GM21576 (cell line): ENCODE measurements around the gene PHRF1.

Source experiments
- ATAC-seq: cut with Tn5 transposase; IDR thresholded peaks from one replicate; pipeline ENCODE4 v1.9.1; 2021; ENCODE audit warnings: mild to moderate bottlenecking, moderate library complexity; ENCODE audit not compliant: unreplicated experiment

The PHRF1 gene

DNA sequence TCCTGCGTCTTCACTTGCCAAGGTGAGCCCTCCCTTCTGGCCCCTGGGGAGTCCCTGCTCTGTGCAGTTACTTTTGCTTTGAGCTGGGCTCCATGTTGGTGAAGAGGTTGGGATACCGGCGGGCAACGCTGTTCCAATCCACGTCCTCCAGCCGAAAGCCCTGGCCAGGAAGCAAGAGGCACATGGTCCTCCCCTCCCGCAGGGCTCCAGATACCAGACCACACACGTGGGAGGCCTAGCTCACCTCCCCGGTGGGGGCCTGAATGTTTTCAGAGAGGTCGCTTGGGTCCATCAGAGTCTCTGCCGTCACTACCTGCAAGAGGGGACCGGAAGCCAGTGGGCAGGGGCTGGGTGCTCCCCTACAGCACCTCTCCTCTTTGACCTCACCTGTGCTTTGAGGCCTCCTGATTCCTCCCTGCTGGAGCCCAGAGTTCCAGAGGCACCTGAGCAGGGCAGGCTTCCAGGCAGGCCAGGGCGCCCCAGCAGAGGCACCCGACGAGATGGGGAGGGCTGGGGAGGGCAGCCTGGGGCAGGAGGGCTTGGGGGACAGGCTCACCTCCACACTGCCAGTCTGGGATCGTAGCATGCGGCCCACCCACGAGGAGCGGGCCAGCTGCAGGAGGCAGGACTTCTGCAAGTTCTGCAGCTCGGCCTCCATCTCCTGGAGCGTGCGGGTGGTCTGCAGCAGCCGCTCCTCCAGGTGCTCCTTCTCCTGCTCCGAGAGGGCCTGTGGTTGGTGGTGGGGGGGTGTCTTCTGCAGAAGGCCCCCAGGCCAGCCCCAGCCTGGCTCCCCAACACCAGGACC lies 18.7 kb upstream of the PHRF1 start:
- no peak for ATAC-seq

DNA sequence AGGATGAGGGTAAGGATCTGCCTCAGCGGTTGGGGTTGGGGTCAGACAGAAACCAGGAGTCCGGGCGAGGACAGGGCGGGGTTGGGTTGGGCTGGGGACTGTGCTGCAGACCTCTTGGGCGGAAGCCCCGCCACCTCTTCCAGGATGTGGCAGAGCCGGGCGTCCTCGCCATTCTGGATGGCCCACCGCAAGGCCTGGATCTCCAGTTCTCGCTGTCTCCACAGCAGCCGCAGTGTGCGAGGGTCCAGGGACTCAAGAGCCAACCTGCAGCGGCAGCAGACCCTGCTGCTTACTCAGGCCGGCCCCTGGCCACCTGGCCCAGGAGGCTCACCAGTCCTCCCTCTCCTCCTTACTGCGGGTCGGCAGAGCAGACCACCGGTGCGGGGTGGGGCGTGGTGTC lies 17.8 kb upstream of the PHRF1 start:
- no peak for ATAC-seq

DNA sequence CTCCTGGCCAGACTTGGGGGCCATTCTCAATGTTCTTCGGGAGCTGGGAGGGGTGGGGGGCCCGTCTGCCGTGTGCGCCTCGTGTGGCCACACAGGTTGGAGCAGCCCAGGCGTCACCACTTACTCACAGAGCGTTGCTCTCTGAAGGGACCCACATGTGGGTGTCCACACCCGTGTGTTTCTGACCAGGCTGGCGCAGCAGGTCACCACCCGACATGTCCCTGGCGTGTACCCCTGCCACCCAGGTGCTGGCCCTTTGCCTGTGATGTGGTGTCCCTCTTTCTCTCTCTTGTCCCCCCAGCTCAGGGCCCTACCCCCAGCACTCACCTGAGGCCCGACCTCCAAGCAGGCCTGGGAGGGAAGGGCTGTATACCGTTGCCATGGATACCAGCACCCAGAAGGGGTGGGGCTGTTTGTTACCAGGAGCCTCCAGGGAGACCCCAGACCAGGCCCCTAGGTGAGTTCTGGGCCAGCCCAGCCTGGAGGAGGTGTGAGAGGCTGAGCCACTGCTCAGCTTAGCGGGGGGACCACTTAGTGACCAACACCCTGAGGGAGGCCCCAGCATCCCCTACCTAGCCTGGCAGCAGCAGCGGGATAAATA lies 17.1 kb upstream of the PHRF1 start:
- no peak for ATAC-seq

DNA sequence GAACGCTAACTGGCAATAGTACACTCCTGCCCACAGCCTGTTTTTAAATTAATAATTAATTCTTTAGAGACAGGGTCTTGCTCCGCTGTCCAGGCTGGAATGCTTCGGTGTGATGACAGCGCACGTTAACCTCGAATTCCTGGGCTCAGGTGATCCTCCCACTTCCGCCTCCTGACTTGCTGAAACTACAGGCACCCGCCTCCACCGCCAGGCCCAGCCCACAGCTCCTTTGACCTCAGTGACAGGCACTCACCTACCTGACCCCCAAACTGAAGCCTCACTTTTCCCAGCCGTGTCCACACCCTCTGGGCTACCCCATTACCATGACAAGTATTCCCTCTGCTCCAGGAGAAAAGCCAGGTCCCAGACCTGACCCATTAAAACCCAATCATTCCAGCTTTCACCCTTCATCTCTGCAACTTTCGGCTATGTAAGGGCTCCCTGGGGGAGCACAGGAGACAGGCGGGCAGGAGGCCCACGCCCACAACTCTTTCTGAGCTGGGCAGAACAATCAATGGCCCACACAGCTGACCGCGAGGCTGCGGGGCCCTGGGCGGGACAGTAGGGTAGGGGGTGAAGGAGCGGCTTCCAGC lies 16.5 kb upstream of the PHRF1 start:
- no peak for ATAC-seq

DNA sequence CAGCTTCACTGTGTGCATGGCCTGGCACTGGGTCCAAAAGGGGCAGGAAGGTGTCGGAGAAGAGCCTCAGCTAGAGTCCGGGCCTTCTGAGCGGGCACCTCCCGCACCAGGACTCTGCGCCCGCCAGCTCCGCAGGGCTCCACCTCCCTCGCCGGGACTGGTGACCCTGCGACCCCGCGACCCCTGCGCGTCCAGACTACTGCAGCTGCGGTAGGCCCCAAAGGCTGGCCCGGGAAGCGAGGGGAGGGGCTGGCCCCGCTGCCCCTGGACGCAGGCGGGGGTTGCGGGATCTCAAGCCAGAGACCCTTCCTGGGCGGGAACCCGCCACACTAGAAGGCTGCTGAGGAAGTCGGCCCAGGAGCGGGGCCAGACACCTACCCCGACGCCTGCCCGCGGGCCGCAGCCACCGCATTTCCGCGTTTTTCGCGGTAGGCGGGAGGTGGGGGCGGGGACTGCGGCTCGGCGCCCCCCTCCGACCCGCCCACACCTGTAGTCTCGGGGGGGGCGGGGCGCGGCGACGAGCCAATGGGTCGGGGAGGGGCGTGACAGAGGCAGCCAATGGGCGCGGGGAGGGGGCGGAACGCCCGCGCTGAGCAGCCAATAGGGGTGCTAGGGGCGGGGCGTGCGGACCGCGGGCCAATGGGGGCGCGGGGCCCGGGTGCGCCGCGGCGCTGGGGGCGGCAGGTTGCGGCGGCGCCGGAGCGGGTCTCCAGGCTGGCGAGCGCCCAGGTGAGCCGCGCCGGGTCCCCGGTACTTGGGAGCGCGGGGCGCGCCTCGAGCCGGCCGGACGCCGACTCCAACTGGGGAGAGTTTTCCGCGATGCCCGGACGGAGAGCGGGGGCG lies 15.7 kb upstream of the PHRF1 start, which contains the start of the genes LMNTD2 and RASSF7:
Gene LMNTD2, minus strand, starts transcription at position 434 of the 843 bp plus-strand sequence. Its CDS starts 22 bp downstream, at position 412.
Gene RASSF7, plus strand, starts transcription at position 666 of the 843 bp plus-strand sequence. CDS start 799 bp downstream, outside the sequence.
- ATAC-seq, result peak; percentile 64

DNA sequence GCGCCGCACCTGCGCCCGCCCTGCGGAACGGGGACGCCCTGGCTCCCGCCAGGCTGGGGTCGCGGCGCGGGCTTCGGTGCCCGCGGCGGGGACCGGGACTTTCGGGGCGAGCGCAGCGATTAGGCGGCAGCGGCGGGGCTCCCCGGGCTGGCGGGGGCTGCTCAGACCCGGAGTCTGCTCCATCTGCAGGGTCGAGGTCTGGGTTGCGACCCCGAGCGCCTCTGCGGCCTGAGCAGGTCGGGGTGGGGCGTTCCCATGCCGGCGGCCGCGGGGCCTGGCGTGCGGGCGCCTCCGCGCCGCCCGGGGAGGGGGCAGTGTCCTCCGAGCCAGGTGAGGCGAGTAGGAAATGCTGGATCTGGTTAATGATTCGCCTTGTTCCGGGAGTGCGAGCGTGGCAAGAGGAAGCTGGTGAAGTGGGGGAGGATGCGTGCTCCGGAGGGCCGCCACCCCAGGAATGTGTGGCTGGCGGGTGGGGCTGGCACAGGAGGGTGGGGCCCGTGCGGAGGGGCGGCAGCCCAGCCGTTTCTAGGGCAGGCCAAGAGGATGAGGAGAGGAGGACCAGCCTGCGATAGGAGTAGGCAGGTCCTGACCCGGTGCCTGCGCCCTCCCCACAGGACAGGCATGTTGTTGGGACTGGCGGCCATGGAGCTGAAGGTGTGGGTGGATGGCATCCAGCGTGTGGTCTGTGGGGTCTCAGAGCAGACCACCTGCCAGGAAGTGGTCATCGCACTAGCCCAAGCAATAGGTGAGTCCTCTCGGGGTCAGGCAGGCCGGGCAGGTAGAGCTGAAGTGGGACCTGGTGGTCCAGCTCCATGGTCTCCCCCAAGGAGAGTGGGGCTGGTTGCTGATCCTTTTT lies 14.9 kb upstream of the PHRF1 start:
- ATAC-seq, result peak; percentile 12

DNA sequence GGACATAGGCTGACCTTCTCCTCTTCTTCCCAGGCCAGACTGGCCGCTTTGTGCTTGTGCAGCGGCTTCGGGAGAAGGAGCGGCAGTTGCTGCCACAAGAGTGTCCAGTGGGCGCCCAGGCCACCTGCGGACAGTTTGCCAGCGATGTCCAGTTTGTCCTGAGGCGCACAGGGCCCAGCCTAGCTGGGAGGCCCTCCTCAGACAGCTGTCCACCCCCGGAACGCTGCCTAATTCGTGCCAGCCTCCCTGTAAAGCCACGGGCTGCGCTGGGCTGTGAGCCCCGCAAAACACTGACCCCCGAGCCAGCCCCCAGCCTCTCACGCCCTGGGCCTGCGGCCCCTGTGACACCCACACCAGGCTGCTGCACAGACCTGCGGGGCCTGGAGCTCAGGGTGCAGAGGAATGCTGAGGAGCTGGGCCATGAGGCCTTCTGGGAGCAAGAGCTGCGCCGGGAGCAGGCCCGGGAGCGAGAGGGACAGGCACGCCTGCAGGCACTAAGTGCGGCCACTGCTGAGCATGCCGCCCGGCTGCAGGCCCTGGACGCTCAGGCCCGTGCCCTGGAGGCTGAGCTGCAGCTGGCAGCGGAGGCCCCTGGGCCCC lies 14.1 kb upstream of the PHRF1 start:
- ATAC-seq, result no peak

DNA sequence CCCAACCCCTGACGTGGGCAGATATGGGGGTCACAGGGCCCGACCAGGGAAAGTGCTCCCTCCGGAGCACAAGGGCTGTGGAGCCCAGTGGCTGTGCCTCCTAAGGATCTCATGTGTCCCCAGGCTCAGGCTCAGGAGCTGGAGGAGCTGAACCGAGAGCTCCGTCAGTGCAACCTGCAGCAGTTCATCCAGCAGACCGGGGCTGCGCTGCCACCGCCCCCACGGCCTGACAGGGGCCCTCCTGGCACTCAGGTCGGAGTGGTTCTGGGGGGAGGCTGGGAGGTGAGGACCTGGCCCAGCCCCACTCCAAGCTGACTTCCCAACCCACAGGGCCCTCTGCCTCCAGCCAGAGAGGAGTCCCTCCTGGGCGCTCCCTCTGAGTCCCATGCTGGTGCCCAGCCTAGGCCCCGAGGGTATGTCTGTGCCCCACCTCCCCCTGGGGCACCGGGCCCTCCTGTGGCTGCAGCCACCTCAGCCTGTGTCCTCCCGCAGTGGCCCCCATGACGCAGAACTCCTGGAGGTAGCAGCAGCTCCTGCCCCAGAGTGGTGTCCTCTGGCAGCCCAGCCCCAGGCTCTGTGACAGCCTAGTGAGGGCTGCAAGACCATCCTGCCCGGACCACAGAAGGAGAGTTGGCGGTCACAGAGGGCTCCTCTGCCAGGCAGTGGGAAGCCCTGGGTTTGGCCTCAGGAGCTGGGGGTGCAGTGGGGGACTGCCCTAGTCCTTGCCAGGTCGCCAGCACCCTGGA lies 13.0 kb upstream of the PHRF1 start:
- no peak for ATAC-seq

DNA sequence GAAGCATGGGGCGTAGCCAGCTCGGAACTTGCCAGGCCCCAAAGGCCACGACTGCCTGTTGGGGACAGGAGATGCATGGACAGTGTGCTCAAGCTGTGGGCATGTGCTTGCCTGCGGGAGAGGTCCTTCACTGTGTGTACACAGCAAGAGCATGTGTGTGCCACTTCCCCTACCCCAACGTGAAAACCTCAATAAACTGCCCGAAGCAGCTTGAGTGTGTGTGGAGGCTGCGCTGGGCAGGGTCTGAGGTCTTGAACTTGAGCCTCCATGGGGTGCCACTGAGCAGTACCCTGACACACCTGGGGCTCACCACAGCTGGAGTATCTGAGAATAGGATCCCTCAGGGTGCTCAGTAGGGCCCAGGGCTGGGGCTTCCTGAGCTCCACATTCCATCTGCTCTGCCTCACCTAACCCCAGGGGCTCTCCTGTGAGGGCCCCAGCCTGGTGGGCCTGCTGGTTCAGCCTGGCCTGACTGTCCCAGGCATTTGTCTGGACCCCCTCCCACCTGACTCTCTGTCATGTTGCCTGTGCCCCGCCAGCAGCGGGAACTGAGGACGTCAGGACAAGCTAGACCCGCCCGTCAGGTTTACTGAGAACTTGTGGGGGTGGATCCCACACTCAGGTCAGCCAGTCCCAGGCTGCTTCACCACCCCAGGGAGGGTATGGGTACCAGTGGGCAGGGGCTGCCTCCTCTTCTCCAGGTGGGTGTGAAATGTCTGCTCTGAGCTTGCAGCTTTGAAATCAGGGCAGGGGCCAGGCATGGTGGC lies 12.3 kb upstream of the PHRF1 start:
- no peak for ATAC-seq

DNA sequence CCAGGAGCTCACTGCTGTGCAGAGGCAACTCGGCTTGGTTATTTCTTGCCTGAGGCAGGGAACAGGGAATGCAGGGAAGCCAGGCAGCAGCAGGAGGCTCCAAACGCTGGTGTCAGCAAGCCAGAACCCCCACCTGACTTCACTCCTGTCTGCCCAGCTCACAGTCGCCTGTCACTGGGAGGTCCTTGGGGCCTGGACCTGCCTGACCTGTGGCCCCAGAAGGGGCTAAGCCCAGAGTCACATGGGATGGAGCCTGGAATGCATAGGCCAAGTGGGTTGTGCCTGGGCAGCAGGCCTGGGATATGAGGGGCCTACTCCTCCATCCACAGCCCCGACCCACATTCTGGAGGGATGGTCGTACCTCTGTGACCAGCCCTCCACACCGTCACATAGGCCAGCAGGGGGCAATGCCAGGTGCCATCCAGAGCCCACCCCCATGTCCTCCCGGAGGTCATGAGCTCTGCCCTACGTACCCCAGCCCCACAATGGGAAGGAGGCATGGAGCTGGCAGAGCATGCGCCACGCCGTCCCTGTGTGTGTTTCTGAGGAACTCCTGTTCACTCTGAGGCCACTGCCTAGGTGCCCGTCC lies 10.3 kb upstream of the PHRF1 start:
- no peak for ATAC-seq

DNA sequence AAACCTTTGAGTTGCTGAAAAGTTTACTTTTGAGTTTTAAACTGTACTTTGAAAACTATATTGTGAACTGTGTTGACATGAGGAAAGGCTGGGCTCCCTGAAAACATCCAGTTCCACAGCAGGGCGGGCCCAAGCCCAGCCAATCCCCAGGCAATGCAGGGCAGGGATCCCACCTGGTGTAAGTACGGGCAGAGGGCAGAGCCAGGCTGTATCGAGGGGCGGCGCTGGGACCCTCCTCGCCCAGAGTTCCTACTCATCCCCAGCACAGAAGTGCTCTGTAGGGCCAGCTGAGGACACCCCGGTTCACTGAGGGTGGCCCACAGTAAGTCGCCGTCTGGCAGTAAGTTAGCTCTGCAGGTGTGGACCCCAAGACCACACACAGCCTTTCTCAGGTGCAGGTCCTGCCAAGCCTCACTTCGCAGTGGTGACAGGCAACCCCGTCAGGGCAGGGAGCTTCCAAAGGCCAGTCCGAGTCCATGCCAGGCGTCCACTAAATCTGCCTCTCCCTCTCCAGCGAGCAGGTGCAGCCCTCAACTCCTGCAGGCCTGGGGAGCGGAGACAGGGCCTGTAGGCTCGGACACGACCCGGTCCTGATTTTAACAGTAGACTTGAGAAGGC lies 9.2 kb upstream of the PHRF1 start:
- no peak for ATAC-seq

DNA sequence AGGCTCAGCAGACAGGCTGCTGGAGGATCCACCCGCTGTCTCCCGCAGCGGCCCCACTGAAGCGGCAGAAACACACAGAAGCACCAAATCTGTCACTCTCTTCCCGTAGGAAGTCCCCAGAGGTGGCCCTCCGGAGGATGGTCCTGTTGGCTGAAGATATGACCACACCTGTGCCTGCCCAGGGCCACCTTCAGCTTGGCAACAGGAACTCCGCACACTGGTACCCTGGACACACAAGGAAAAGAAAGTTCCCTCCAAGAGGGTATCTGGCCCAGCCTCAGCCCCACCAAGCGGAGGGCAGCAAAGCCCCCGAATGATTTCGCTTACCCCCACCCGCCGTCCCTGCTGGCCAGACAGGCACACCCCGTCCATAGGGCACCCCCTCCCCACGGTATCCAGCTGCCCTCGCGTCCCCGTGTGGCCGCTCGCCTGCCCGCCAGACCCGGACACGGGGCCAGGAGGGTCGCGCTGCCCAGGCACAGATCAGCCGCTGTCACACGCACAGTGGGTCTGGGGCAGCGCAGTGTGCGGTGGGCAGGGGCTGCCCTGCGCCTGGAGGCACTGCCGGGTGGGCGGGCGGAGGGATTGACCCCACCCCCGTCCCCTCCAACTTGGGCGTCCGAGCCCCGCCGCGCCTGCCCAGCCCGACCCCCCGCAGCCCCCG lies 8.5 kb upstream of the PHRF1 start:
- no peak for ATAC-seq

DNA sequence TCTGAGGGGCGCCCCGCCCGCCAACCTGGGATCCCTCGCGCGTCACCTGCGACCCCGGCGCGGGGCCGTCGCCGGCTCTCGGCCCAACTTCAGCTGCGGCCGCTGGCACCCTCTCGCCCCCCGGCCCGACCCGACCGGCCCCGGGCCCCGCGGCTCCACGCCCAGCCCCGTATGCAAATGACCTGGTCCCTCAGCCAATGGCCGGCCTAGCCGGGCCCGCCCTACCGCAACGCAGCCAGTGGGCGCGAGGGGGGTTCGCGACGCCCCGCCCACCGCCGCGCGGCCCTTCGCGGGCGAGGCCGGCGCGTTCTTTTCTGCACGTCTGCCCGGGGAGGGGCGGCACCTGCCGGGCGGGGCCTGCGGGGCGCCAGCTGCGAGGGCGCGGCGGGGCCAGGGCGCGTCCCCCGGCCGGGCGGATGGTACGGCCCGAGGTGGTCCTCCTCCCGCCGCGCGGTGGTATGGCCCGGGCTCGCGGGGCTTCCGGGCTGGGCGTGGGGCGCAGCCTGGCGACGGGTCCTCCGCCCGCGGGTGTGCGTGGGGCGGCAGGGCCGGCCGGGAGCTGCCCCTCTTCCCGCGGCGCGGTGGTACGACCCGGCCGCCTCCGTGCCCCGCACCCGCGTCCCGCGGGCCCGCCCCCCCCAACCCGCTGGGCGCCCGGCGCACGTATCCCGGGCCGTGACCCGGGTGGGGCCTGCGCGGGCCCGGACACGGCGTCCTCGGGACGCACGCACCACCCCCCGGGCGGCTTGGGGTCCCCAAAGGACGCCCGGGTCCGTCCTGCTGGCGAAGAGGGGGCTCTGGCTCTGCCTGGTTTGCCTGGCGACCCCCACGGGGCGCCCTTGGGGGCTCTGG lies 7.7 kb upstream of the PHRF1 start:
- peak; percentile 87 for ATAC-seq

DNA sequence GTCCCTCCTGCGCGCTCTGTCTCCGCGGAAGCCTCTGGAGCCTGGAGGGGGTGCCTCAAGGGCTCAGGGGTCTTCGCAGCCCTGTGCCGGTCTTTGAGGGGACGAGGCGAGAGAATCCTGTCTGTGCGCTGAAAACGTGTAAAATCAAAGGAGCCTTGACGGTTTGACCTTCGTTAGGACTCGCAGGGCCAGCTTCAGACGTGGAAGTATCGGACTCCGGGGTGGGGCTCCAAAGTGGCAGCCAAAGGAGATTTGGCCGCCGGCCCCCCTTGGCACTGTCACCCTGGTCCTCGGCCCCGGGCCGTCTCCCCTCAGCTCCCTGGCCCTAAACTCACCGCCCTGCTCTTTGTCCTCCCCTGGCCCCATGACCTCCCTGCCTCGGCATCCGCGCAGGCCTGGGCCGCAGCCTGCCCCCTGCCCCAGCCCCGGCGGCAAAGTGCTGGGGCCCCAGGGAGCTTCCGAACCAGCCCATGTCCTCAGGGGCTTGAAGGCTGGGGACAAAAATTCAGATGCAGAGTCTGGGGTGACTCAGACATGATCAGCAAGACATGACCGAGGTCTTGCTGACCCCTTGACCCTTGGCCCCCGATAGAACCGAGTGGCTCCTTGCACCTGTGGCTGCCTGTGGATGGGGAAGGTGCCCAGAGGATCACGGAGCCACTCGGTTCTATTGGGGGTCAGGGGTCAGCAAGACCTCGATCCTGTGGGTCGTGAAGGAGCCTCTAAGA lies 6.9 kb upstream of the PHRF1 start:
- ATAC-seq, result no peak

DNA sequence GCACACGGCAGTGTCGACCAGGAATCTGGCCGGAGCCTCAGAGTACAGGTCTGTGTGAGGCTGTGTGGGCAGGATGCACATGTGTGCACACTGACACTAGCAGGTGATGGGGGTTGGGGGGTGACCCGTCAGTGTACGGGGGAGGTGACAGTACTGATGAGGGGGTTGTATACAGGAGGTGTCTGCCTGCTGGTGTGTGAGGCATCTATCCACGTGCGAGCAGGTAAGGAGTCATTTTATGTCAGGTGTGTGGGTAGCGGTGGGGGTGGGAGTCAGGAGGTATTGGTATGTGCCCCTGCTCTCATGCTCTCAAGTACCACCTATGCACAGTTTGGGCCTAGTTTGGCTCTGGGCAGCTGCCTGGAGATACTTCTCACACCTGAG lies 4.5 kb upstream of the PHRF1 start:
- ATAC-seq, result no peak
